GM23248 (cell line): ENCODE measurements around the gene KCTD5. TPM values are rescaled to one million over a fixed set of nuclear protein-coding genes. Genes with fewer than 3 reads are reported as not detected.

Source experiments
- DNase-seq: peaks from one replicate; pipeline ENCODE4 v3.0.0-alpha.2; 2015
- H2AFZ ChIP-seq: fragments of 200-600 bp; sonication (generic); 2 replicates; pipeline ENCODE4 v1.6.1; 2016; ENCODE audit warnings: antibody characterized with exemption
- H3F3A ChIP-seq: fragments of 200-600 bp; sonication (generic); 2 replicates; pipeline ENCODE4 v1.6.1; 2016; ENCODE audit warnings: mild to moderate bottlenecking, antibody characterized with exemption, mixed run types; ENCODE audit not compliant: insufficient read depth
- H3K27ac ChIP-seq: fragments of 200-600 bp; sonication (generic); 2 replicates; pipeline ENCODE4 v1.5.1; 2016; ENCODE audit warnings: mild to moderate bottlenecking
- H3K27me3 ChIP-seq: fragments of 200-600 bp; sonication (generic); replicated peaks from 2 replicates; pipeline ENCODE4 v1.6.1; 2016; ENCODE audit warnings: mild to moderate bottlenecking; ENCODE audit not compliant: insufficient read depth
- H3K36me3 ChIP-seq: fragments of 200-600 bp; sonication (generic); 2 replicates; pipeline ENCODE4 v1.6.1; 2016; ENCODE audit warnings: low read depth, mild to moderate bottlenecking
- H3K4me1 ChIP-seq: fragments of 200-600 bp; sonication (generic); 2 replicates; pipeline ENCODE4 v1.6.1; 2016; ENCODE audit warnings: mild to moderate bottlenecking; ENCODE audit not compliant: insufficient read depth
- H3K4me2 ChIP-seq: fragments of 200-600 bp; sonication (generic); one replicate; pipeline ENCODE4 v1.6.1; 2016; ENCODE audit warnings: mild to moderate bottlenecking; ENCODE audit not compliant: unreplicated experiment
- H3K4me3 ChIP-seq: fragments of 200-600 bp; sonication (generic); 2 replicates; pipeline ENCODE4 v1.5.1; 2016; ENCODE audit warnings: mild to moderate bottlenecking
- H3K79me2 ChIP-seq: fragments of 200-600 bp; sonication (generic); 2 replicates; pipeline ENCODE4 v1.6.1; 2016; ENCODE audit warnings: mild to moderate bottlenecking; ENCODE audit not compliant: insufficient read depth
- H3K9ac ChIP-seq: fragments of 200-600 bp; sonication (generic); 2 replicates; pipeline ENCODE4 v1.6.1; 2016; ENCODE audit warnings: mild to moderate bottlenecking
- H3K9me2 ChIP-seq: fragments of 200-600 bp; sonication (generic); 2 replicates; pipeline ENCODE4 v1.6.1; 2016; ENCODE audit warnings: mixed run types, mild to moderate bottlenecking, moderate library complexity; ENCODE audit not compliant: insufficient read depth
- H3K9me3 ChIP-seq: fragments of 200-600 bp; sonication (generic); one replicate; pipeline ENCODE4 v1.6.1; 2017; ENCODE audit warnings: low read depth
- H4K20me1 ChIP-seq: fragments of 200-600 bp; sonication (generic); 2 replicates; pipeline ENCODE4 v1.6.0; 2016; ENCODE audit not compliant: insufficient read depth
- EZH2 ChIP-seq: fragments of 200-600 bp; sonication (generic); IDR thresholded peaks from 2 replicates; pipeline ENCODE4 v1.6.1; 2018; ENCODE audit warnings: antibody characterized with exemption, mild to moderate bottlenecking; ENCODE audit not compliant: insufficient read depth, poor library complexity, severe bottlenecking
- EZH2phosphoT487 ChIP-seq: fragments of 200-600 bp; sonication (generic); IDR thresholded peaks from 2 replicates; pipeline ENCODE4 v1.6.1; 2018; ENCODE audit warnings: antibody characterized with exemption, moderate library complexity, mild to moderate bottlenecking, low read depth; ENCODE audit not compliant: insufficient read depth
- WGBS, 2 experiments: methylation state at CpG; one replicate each; pipeline ENCODE4 v1.1.6; 2015 to 2017; ENCODE audit warnings: low lambda C conversion rate in 2 of 2, low coverage in 1 of 2; ENCODE audit errors: missing lambda C conversion rate in 2 of 2; 5-methylcytosine and 5-hydroxymethylcytosine counted together
- in situ Hi-C: fragments of 300-500 bp; cut with MboI; formaldehyde crosslinking; loops from 2 replicates; pipeline ENCODE4 v1.15.0; 2020
- polyA plus RNA-seq: library from polyadenylated mRNA; unstranded; fragments of >200 nt; fragmentation: Nextera tagmentation; extraction: Ambion mirVana; gene quantifications from 2 replicates; pipeline ENCODE4 v1.2.1, GENCODE V29; 2016
- total RNA-seq: library from RNA; depleted of rRNA; stranded (reverse); fragments of >200 nt; shearing (Covaris generic); gene quantifications from 2 replicates; pipeline ENCODE4 v1.2.3, GENCODE V29; 2014

Gene KCTD5
- total and polyA plus RNA-seq, 2 experiments from 2014 or later = 33.2 to 38.3 TPM

DNA sequence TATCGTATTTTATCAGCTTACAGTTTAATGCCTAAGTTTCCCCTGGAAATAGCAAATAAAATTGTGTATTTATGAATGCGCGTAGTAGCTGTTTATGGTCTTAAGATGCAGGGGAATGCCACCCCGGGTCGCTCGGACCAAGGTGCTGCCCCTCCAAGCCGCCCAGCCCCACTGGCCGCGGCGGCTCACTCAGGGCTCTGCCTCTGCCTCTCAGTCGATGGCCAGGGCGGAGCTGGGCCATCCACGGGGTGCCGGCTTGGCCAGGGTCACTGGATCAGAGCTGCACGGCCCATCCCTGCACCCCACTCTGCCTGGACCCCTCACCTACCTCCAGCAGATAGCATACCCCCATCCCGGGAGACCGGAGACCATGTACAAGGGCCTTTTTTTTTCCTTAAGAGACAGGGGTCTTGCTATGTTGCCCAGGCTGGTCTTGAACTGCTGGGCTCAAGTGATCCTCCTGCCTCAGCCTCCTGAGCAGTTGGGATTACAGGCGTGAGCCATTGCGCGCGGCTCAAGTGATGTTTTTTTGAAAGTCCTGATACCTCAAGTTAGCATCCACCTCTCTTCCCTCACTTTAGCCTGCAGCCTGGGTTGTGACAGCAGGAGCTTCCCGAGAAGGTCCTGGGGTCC is 26.7 kb downstream of the KCTD5 start:
- H3K4me2 ChIP-seq = no peak overlapping the region
- no peaks in the 10 kb centered on the region for H3K79me2 ChIP-seq
- in situ Hi-C loops = no loop called here
- DNase-seq = no peak
- H3F3A ChIP-seq = no peaks in the 10 kb centered on the region
- TF ChIP-seq EZH2 (no peak), EZH2phosphoT487 (no peak)
- no peaks in the 10 kb centered on the region for H4K20me1 ChIP-seq
- no peak overlapping the region for H3K27ac ChIP-seq
- no peak overlapping the region for H3K9ac ChIP-seq
- H3K4me1 ChIP-seq = no peaks in the 10 kb centered on the region
- H2AFZ ChIP-seq = no peak overlapping the region
- H3K27me3 ChIP-seq = no peaks in the 10 kb centered on the region
- H3K9me3 ChIP-seq = no peaks in the 10 kb centered on the region
- peaks cover 5% of the 10 kb centered on the region; the same call in 1 of the 2 replicates for H3K36me3 ChIP-seq
- H3K4me3 ChIP-seq = no peak overlapping the region
- H3K9me2 ChIP-seq = no peaks in the 10 kb centered on the region
- 88 to 95% methylated on average over 20 to 22 of the region's 22 CpGs for WGBS, 2 experiments

DNA sequence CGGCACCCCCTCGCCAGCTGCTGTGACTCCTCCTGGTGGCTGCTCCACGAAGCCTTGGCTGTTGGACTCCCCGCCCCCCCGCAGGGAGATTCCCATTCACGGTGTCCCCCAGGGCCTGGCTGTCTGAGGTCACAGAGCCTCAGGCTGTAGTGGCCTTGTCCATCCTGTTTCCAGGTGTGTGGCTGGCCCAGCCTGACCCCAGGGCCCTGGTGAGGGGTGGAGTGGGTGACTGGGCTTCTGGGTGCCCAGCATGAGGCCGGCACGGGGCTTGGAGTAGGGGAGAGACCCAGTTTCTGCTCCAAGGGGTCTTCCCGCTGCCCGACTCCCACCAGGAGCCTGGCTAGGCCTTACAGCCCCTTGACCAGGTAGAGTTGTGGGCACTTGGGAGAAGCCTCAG is 27.3 kb downstream of the KCTD5 start:
- TF ChIP-seq EZH2 = no peak
- TF ChIP-seq EZH2phosphoT487 = no peak

DNA sequence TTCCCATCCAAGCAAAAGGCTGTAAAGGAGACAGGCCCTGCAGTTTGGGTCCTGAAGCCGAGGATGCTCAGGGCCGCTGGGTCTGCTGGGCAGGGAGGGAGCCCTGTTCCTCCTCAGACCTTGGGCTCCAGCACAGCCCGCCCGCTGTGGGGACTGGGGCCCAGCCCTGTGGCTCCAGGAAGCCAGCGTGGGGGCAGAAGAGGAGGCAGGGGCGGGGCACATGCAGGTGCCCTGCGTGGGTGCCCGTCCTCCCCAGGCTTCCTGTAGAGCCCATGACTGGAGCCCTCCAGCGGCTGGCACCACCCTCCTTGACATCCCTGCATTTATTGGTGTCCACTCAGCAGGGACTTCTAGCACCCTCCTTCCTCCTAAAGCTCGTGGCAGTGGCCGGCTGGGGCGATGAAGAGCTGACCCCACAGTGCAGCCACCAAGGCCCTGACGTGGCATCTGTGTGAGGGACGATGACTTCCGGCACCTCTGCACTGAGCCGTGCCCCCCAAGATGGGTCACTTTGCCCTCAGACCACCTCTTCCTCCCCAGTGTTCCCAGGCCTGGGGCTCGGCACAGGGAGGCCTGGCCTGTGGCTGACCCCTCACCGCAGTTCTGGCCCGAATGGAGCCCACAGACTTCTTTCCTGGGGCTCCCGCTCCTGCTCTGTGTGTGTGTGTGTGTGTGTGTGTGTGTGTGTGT is 27.8 kb downstream of the KCTD5 start:
- H2AFZ ChIP-seq = no peak overlapping the region
- H4K20me1 ChIP-seq = no peaks in the 10 kb centered on the region
- no peak for DNase-seq
- no peaks in the 10 kb centered on the region for H3K79me2 ChIP-seq
- no peaks in the 10 kb centered on the region for H3K9me3 ChIP-seq
- H3F3A ChIP-seq = no peaks in the 10 kb centered on the region
- TF ChIP-seq EZH2 = no peak
- TF ChIP-seq EZH2phosphoT487 = no peak
- H3K9ac ChIP-seq = no peak overlapping the region
- H3K9me2 ChIP-seq = no peaks in the 10 kb centered on the region
- no peaks in the 10 kb centered on the region for H3K27me3 ChIP-seq
- WGBS, 2 experiments = 86 to 87% methylated on average over 18 to 20 of the region's 20 CpGs
- no peak overlapping the region for H3K4me2 ChIP-seq
- no peak overlapping the region for H3K4me3 ChIP-seq
- peaks cover 5% of the 10 kb centered on the region; the same call in 1 of the 2 replicates for H3K36me3 ChIP-seq
- in situ Hi-C loops = no loop called here
- no peaks in the 10 kb centered on the region for H3K4me1 ChIP-seq
- no peak overlapping the region for H3K27ac ChIP-seq

More for the DNA sequence above, 27.3 kb downstream of the KCTD5 start:
- no peak overlapping the region for H3K4me3 ChIP-seq
- H3F3A ChIP-seq = no peaks in the 10 kb centered on the region
- 95 to 99% methylated on average over 8 to 10 of the region's 10 CpGs for WGBS, 2 experiments
- in situ Hi-C loops = no loop called here
- DNase-seq = no peak
- no peaks in the 10 kb centered on the region for H3K9me3 ChIP-seq
- peaks cover 5% of the 10 kb centered on the region; the same call in 1 of the 2 replicates for H3K36me3 ChIP-seq
- H3K4me1 ChIP-seq = no peaks in the 10 kb centered on the region
- no peaks in the 10 kb centered on the region for H3K27me3 ChIP-seq
- H4K20me1 ChIP-seq = no peaks in the 10 kb centered on the region
- H3K9ac ChIP-seq = no peak overlapping the region
- H3K79me2 ChIP-seq = no peaks in the 10 kb centered on the region
- no peaks in the 10 kb centered on the region for H3K9me2 ChIP-seq
- no peak overlapping the region for H3K27ac ChIP-seq
- no peak overlapping the region for H3K4me2 ChIP-seq
- no peak overlapping the region for H2AFZ ChIP-seq

DNA sequence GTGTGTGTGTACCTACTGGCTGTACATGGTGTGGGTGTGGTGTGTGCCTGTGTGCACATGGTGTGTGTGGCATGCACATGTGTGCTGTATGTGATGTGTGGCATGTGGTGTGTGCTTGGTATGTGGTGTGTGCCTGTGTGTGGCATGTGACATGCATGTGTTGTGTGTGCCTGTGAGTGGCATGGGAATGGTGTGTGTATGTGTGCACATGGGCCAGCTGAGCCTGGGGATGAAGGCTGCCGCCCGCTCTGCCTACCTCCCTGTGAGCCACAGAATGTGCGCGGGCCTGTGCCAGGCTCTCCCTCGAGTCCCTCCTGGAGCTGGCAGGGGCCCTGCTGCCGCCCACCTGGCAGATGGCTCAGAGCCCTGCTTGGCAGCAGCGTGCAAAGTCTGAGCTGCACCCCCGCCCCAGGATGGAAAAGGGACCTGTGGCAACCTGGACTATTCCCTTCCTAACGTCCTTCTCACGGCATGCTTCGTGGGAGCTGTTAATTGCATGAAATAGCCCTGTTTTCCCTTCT is 28.4 kb downstream of the KCTD5 start:
- Histone ChIP-seq H3F3A (no peaks in the 10 kb centered on the region), H3K27me3 (no peaks in the 10 kb centered on the region), H3K4me1 (no peaks in the 10 kb centered on the region), H3K36me3 (peaks cover 5% of the 10 kb centered on the region; the same call in 1 of the 2 replicates), H3K79me2 (no peaks in the 10 kb centered on the region), H3K4me3 (no peak overlapping the region), H3K9me3 (no peaks in the 10 kb centered on the region), H3K9ac (no peak overlapping the region), H3K27ac (no peak overlapping the region), H2AFZ (no peak overlapping the region), H4K20me1 (no peaks in the 10 kb centered on the region), H3K9me2 (no peaks in the 10 kb centered on the region), H3K4me2 (no peak overlapping the region)
- DNase-seq = no peak
- TF ChIP-seq EZH2phosphoT487 (no peak), EZH2 (no peak)
- in situ Hi-C loops = no loop called here
- 48 to 52% methylated on average over 11 of the region's 11 CpGs for WGBS, 2 experiments
